Neural cell (in vitro differentiated cells): Measurements from ENCODE around the gene WDR35.
A peak's percentile ranks its signal among the peaks of the same experiment; 100 is the strongest.

Experiments
- CTCF ChIP-seq: fragments of 450-650 bp; IDR thresholded peaks from 2 replicates; pipeline ENCODE4 v1.5.1; 2014; ENCODE audit warnings: antibody characterized with exemption, mild to moderate bottlenecking, moderate library complexity; ENCODE audit not compliant: poor library complexity, severe bottlenecking
- EP300 ChIP-seq: fragments of 450-650 bp; conservative IDR thresholded peaks from 2 replicates; pipeline ENCODE4 v1.6.1; 2014; ENCODE audit warnings: antibody characterized with exemption, mild to moderate bottlenecking, moderate library complexity; ENCODE audit not compliant: poor library complexity, severe bottlenecking
- EZH2 ChIP-seq: fragments of 200-600, 300-800 bp; shearing (Covaris generic), sonication (generic); IDR thresholded peaks from 2 replicates; pipeline ENCODE4 v1.6.1; 2014; ENCODE audit warnings: antibody characterized with exemption, low read length, borderline replicate concordance, mild to moderate bottlenecking; ENCODE audit not compliant: insufficient read depth, poor library complexity, severe bottlenecking
- POLR2AphosphoS5 ChIP-seq: IDR thresholded peaks from 2 replicates; pipeline ENCODE4 v1.6.1; 2012

GRCh38 chr2:19989667-19990415 is at the start of gene WDR35:
- no peak for TF ChIP-seq CTCF
- TF ChIP-seq POLR2AphosphoS5 = peak; percentile 97
- no peak for TF ChIP-seq EP300
- TF ChIP-seq EZH2 = no peak
